Measurements from ENCODE around the gene LCTL. TPM values are rescaled to one million over a fixed set of nuclear protein-coding genes. Genes with fewer than 3 reads are reported as not detected.

LCTL gene
- total RNA-seq, 1 experiment from 2014 or later: not detected

- no peaks in the 10 kb centered on the region for H3K36me3 ChIP-seq (ENCODE audit: insufficient read depth, low read length, poor library complexity, severe bottlenecking)
- H3K4me3 ChIP-seq (ENCODE audit: low read depth, low read length, poor library complexity, severe bottlenecking): no peak overlapping the region
- no peaks in the 10 kb centered on the region for H3K9me3 ChIP-seq (ENCODE audit: low read depth, low read length, poor library complexity, severe bottlenecking)
- POLR2A ChIA-PET (ENCODE audit: low non-redundant PET): interaction anchor here (0.5 to 0.6 kb wide), 2 partner anchors 66 to 229 kb away, joined by 3 to 4 read pairs; partner anchors contain the start of gene ZWILCH
- DNase-seq (ENCODE audit: low spot score): no peak
- intact Hi-C loops (cut with micrococcal nuclease; ENCODE audit: unreplicated experiment): no loop called here
- H3K27ac ChIP-seq (ENCODE audit: low read depth, low read length, poor library complexity, severe bottlenecking): no peak overlapping the region
- no peaks in the 10 kb centered on the region for H3K27me3 ChIP-seq (replicated peaks; ENCODE audit: insufficient read depth, low read depth, low read length, poor library complexity)
- no peaks in the 10 kb centered on the region for H3K4me1 ChIP-seq (ENCODE audit: insufficient read depth, low read length, poor library complexity, severe bottlenecking)
- no peak for TF ChIP-seq EZH2 (IDR thresholded peaks at IDR 0.05; ENCODE audit: borderline replicate concordance, low read depth, low read length, poor library complexity, severe bottlenecking)
- no peak for TF ChIP-seq CTCF (conservative IDR thresholded peaks at IDR 0.05; ENCODE audit: low read depth, low read length)
- BruUV-seq (replicated peaks): no TSS peak
- CTCF ChIA-PET: no interaction called here
Observed at GRCh38 chr15:66570842-66571478, 5.2 kb upstream of the LCTL start.

- H3K4me1 ChIP-seq (ENCODE audit: insufficient read depth, low read length, poor library complexity, severe bottlenecking): no peaks in the 10 kb centered on the region
- ChIA-PET CTCF (no interaction called here), POLR2A (ENCODE audit: low non-redundant PET) (no interaction called here)
- H3K36me3 ChIP-seq (ENCODE audit: insufficient read depth, low read length, poor library complexity, severe bottlenecking): no peaks in the 10 kb centered on the region
- TF ChIP-seq EZH2 (IDR thresholded peaks at IDR 0.05; ENCODE audit: borderline replicate concordance, low read depth, low read length, poor library complexity, severe bottlenecking) (no peak), CTCF (conservative IDR thresholded peaks at IDR 0.05; ENCODE audit: low read depth, low read length) (no peak)
- no peak for DNase-seq (ENCODE audit: low spot score)
- intact Hi-C loops (cut with micrococcal nuclease; ENCODE audit: unreplicated experiment): no loop called here
- no peaks in the 10 kb centered on the region for H3K9me3 ChIP-seq (ENCODE audit: low read depth, low read length, poor library complexity, severe bottlenecking)
- no peak overlapping the region for H3K27ac ChIP-seq (ENCODE audit: low read depth, low read length, poor library complexity, severe bottlenecking)
- no peak overlapping the region for H3K4me3 ChIP-seq (ENCODE audit: low read depth, low read length, poor library complexity, severe bottlenecking)
- no TSS peak for BruUV-seq (replicated peaks)
- H3K27me3 ChIP-seq (replicated peaks; ENCODE audit: insufficient read depth, low read depth, low read length, poor library complexity): no peaks in the 10 kb centered on the region
Observed at GRCh38 chr15:66570327-66570726, 4.5 kb upstream of the LCTL start.

- intact Hi-C loops (cut with micrococcal nuclease; ENCODE audit: unreplicated experiment): no loop called here
- TF ChIP-seq CTCF (conservative IDR thresholded peaks at IDR 0.05; ENCODE audit: low read depth, low read length) (no peak), EZH2 (IDR thresholded peaks at IDR 0.05; ENCODE audit: borderline replicate concordance, low read depth, low read length, poor library complexity, severe bottlenecking) (no peak)
- no peak overlapping the region for H3K27ac ChIP-seq (ENCODE audit: low read depth, low read length, poor library complexity, severe bottlenecking)
- H3K9me3 ChIP-seq (ENCODE audit: low read depth, low read length, poor library complexity, severe bottlenecking): no peaks in the 10 kb centered on the region
- no peak overlapping the region for H3K4me3 ChIP-seq (ENCODE audit: low read depth, low read length, poor library complexity, severe bottlenecking)
- CTCF ChIA-PET: no interaction called here
- H3K27me3 ChIP-seq (replicated peaks; ENCODE audit: insufficient read depth, low read depth, low read length, poor library complexity): no peaks in the 10 kb centered on the region
- no peaks in the 10 kb centered on the region for H3K4me1 ChIP-seq (ENCODE audit: insufficient read depth, low read length, poor library complexity, severe bottlenecking)
- no TSS peak for BruUV-seq (replicated peaks)
- H3K36me3 ChIP-seq (ENCODE audit: insufficient read depth, low read length, poor library complexity, severe bottlenecking): no peaks in the 10 kb centered on the region
- DNase-seq (ENCODE audit: low spot score): no peak
- POLR2A ChIA-PET (ENCODE audit: low non-redundant PET): no interaction called here
Observed at GRCh38 chr15:66569461-66570137, 3.8 kb upstream of the LCTL start.

Data from A673 (cell line).